DOHH2 (cell line): ENCODE results near the gene AMMECR1.

Experiments
- H3F3A ChIP-seq: fragments of 200-600 bp; sonication (generic), shearing (Covaris generic); 2 replicates; pipeline ENCODE4 v1.6.0; 2016; ENCODE audit warnings: antibody characterized with exemption, mild to moderate bottlenecking; ENCODE audit not compliant: control insufficient read depth, insufficient read depth
- H3K27ac ChIP-seq: fragments of 200-600 bp; sonication (generic); 2 replicates; pipeline ENCODE4 v1.5.1; 2014; ENCODE audit warnings: low read depth, mild to moderate bottlenecking, low read length, moderate library complexity
- H3K27me3 ChIP-seq: fragments of 200-600 bp; sonication (generic); 2 replicates; pipeline ENCODE4 v1.6.1; 2014; ENCODE audit warnings: mild to moderate bottlenecking, low read length, mixed read lengths; ENCODE audit not compliant: control insufficient read depth
- H3K36me3 ChIP-seq: fragments of 200-600 bp; sonication (generic); 2 replicates; pipeline ENCODE4 v1.6.1; 2014; ENCODE audit warnings: mild to moderate bottlenecking, low read length, moderate library complexity, mixed read lengths; ENCODE audit not compliant: control insufficient read depth
- H3K4me1 ChIP-seq: fragments of 200-600 bp; sonication (generic); 2 replicates; pipeline ENCODE4 v1.6.1; 2014; ENCODE audit warnings: mild to moderate bottlenecking, low read length, mixed read lengths; ENCODE audit not compliant: control insufficient read depth
- H3K4me2 ChIP-seq: fragments of 200-600 bp; sonication (generic); 2 replicates; pipeline ENCODE4 v1.6.0; 2014; ENCODE audit warnings: mild to moderate bottlenecking, low read length, moderate library complexity
- H3K4me3 ChIP-seq: fragments of 200-600 bp; sonication (generic); 2 replicates; pipeline ENCODE4 v1.5.1; 2014; ENCODE audit warnings: mild to moderate bottlenecking, low read length, mixed read lengths
- H3K79me2 ChIP-seq: fragments of 200-600 bp; sonication (generic); 2 replicates; pipeline ENCODE4 v1.6.1; 2014; ENCODE audit warnings: mild to moderate bottlenecking, low read length, mixed read lengths; ENCODE audit not compliant: control insufficient read depth
- H3K9me2 ChIP-seq: fragments of 200-600 bp; sonication (generic); replicated peaks from 2 replicates; pipeline ENCODE4 v1.6.1; 2014; ENCODE audit warnings: mild to moderate bottlenecking, low read length, mixed read lengths; ENCODE audit not compliant: control insufficient read depth
- H3K9me3 ChIP-seq: fragments of 200-600 bp; sonication (generic); 2 replicates; pipeline ENCODE4 v1.6.1; 2014; ENCODE audit warnings: antibody characterized with exemption, low read length, mixed read lengths; ENCODE audit not compliant: control insufficient read depth, insufficient read depth
- H4K20me1 ChIP-seq: fragments of 200-600 bp; sonication (generic); 2 replicates; pipeline ENCODE4 v1.6.0; 2014; ENCODE audit warnings: low read depth, mild to moderate bottlenecking, antibody characterized with exemption, low read length, moderate library complexity; ENCODE audit not compliant: control insufficient read depth, insufficient read depth
- CTCF ChIP-seq: fragments of 200-600 bp; sonication (generic); IDR thresholded peaks from one replicate; pipeline ENCODE4 v1.5.1; 2014; ENCODE audit warnings: antibody characterized with exemption, mild to moderate bottlenecking, low read depth, low read length; ENCODE audit not compliant: poor library complexity, severe bottlenecking
- EZH2phosphoT487 ChIP-seq: fragments of 200-600 bp; sonication (generic); IDR thresholded peaks from 2 replicates; pipeline ENCODE4 v1.6.1; 2017; ENCODE audit warnings: borderline replicate concordance, mild to moderate bottlenecking, antibody characterized with exemption, low read length, moderate library complexity, mixed read lengths

The AMMECR1 gene

GRCh38 chrX:110216027-110216426 is 101.9 kb downstream of the AMMECR1 start:
- no peaks in the 10 kb centered on the region for H4K20me1 ChIP-seq
- H3K27me3 ChIP-seq = no peaks in the 10 kb centered on the region
- H3K79me2 ChIP-seq = no peaks in the 10 kb centered on the region
- H3K4me2 ChIP-seq = no peak overlapping the region
- H3F3A ChIP-seq = no peaks in the 10 kb centered on the region
- H3K9me3 ChIP-seq = no peaks in the 10 kb centered on the region
- H3K9me2 ChIP-seq = no peaks in the 10 kb centered on the region
- TF ChIP-seq EZH2phosphoT487 (no peak), CTCF (no peak)
- no peaks in the 10 kb centered on the region for H3K4me1 ChIP-seq
- H3K4me3 ChIP-seq = no peak overlapping the region
- H3K36me3 ChIP-seq = no peaks in the 10 kb centered on the region; the same call in 1 of the 2 replicates
- H3K27ac ChIP-seq = no peak overlapping the region

- Histone ChIP-seq H3F3A (no peaks in the 10 kb centered on the region), H3K4me1 (no peaks in the 10 kb centered on the region), H3K27me3 (no peaks in the 10 kb centered on the region), H3K9me2 (no peaks in the 10 kb centered on the region), H4K20me1 (no peaks in the 10 kb centered on the region), H3K36me3 (no peaks in the 10 kb centered on the region; the same call in 1 of the 2 replicates), H3K79me2 (no peaks in the 10 kb centered on the region), H3K4me2 (no peak overlapping the region), H3K4me3 (no peak overlapping the region), H3K27ac (no peak overlapping the region), H3K9me3 (no peaks in the 10 kb centered on the region)
- TF ChIP-seq EZH2phosphoT487 (no peak), CTCF (no peak)
Measured at GRCh38 chrX:110215411-110215810, 102.5 kb downstream of the AMMECR1 start.

GRCh38 chrX:110214684-110215083 is 103.2 kb downstream of the AMMECR1 start:
- Histone ChIP-seq H3K36me3 (no peaks in the 10 kb centered on the region; the same call in 1 of the 2 replicates), H3K79me2 (no peaks in the 10 kb centered on the region), H3K4me1 (no peaks in the 10 kb centered on the region), H3K27ac (no peak overlapping the region), H3K9me2 (no peaks in the 10 kb centered on the region), H3K4me3 (no peak overlapping the region), H3K27me3 (no peaks in the 10 kb centered on the region), H3F3A (no peaks in the 10 kb centered on the region), H3K4me2 (no peak overlapping the region), H4K20me1 (no peaks in the 10 kb centered on the region), H3K9me3 (no peaks in the 10 kb centered on the region)
- TF ChIP-seq CTCF = no peak
- no peak for TF ChIP-seq EZH2phosphoT487
